NCI-H748 treated with DMSO at 0.1 percent for 48 hours (cell line): ENCODE data around the gene RPL29.

ENCODE experiments used
- DNase-seq: peaks from one replicate; lab custom pipeline; 2025; lab: John Stamatoyannopoulos, UW

Gene RPL29

GRCh38 chr3:51982352-51982837, 13.3 kb downstream of the RPL29 start:
- DNase-seq = no peak

GRCh38 chr3:51980253-51980652, 15.4 kb downstream of the RPL29 start:
- DNase-seq = no peak

DNA sequence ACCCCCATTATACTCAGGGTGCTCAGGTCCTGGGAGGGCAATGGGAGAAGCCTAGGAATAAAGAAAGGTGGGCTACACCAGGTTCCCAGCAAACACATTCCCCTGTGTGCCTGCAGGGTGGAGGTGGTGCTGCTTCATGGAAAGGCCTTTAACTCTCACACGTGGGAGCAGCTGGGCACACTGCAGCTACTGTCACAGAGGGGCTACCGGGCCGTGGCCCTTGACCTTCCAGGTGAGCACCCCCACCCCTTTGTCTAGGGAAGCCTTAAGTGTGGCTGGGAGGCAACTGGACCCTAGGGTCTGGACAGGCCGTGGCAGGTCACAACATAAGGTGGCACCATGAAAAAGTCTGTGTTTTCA, 17.6 kb downstream of the RPL29 start:
- DNase-seq = no peak

- no peak for DNase-seq
Measured at GRCh38 chr3:51977446-51978142, 18.1 kb downstream of the RPL29 start.

GRCh38 chr3:51975852-51976549, 19.7 kb downstream of the RPL29 start:
- DNase-seq = peak; percentile 21

- peak; percentile 11 for DNase-seq
Measured at GRCh38 chr3:51974963-51975851, 20.5 kb downstream of the RPL29 start, which contains the start of gene ABHD14A. Gene ABHD14A (plus strand): TSS chr3:51975064. CDS start chr3:51975136, 72 bp downstream.

- no peak for DNase-seq
Measured at GRCh38 chr3:51974277-51974962, 21.3 kb downstream of the RPL29 start.

DNA sequence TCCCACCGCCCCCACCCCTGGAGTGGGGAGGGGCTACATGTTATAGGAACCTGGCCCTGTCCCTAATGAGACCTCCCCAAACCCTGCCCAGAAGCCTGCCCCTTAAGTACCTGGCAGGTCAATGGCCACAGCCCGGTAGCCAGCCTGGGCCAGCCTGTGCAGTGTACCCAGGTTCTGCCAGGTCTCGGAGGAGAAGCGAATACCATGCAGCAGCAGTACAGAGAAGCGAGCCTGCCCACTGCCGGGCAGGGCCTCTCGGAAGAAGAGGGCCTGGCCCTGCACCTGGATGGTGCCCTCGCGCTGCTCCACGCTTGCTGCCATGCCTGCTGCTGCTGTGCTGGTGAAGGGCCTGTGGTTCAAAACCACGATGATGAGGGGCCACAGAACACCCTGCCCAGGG, 24.3 kb downstream of the RPL29 start:
- DNase-seq = no peak

DNA sequence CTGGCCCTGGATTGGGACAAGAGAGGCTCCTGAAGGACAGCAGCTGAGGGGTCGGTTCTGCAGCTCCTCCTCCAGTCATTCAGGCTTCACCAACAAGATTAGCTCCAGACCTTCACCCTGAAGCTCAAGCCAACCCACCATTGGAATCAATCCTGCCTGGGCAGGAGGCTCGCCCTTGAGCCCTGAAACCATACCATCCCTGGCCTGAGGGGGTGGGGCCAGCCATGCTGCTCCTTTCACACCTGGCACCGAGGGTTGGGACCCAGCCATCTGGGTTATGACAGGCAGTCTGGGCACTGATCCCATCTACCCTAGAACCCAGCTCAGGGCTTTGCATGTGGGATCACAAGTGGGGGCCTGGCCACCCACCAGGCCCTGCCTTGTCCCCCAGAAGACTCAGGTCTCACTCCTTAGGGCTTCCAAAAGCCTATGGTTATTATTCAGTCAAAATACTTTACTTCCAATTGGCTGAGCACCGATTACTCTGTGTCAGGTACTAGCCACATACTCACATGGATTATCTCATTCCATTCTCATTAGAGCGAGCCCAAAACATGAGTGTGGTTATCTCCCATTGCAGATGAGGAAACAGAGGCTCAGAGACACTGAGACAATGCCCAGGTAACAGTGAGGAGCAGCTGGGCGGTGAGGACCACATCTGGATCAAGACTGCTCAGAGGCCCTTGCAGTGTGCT, 24.9 kb downstream of the RPL29 start:
- no peak for DNase-seq

GRCh38 chr3:51969841-51970240, 25.9 kb downstream of the RPL29 start:
- DNase-seq = no peak

GRCh38 chr3:51968883-51969678, 26.6 kb downstream of the RPL29 start:
- DNase-seq = no peak

DNA sequence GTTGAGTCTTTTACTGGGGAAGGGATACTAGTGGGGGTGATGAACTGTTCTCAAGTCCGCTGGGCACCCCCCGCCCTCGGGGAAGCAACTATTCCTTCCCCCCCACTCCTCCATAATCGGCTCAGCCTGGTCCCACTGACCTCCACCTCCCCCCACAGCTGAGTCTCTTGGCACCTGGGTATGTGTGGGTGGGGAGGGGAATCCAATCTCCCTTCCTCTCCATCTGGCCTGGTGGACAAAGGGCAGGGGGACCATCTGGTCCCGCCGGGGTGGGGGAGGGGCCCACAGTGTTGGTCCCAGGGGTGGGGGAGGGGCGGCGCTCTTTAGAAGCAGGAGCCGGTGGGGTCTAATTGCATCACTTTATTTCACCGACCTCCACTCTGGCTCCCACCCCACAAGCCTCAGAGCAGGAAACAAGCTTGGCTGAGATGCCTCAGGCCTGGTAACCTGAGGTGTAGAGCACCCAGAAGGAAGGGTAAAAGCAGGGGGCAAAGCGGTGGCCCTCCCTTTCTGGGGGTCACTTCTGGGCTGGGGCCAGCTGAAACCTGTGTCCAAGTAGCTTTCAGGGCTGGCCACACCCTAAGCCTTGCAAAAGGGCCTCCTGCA, 27.4 kb downstream of the RPL29 start:
- DNase-seq = no peak

GRCh38 chr3:51967384-51968169, 28.1 kb downstream of the RPL29 start, which contains the start of gene PCBP4:
Gene PCBP4 (minus strand): TSS chr3:51967454. CDS start chr3:51961240, 6,214 bp downstream.
- DNase-seq = peak; percentile 30

DNA sequence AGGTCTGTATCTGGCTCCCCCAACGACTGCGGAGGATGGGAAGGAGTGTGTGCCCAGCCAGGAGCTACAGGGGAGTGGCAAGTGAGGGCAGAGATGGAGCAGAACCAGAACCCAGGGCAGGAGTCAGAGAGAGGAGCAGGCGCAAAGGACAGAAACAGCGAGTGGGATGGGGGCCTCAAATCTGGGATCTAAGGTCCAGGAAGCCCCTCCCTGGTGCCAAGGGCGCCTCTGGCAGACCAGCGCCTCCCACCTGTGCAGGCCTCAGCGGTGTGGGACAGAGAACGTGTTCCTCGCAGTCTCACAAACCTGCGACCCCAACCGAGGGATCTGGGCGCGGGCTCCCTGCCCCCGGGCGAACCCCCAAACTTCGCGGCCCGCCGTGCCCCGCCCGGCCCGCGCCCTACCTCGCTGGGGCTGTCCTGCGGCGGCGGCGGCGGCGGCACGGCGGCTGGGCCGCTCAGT, 28.7 kb downstream of the RPL29 start:
- no peak for DNase-seq

GRCh38 chr3:51966486-51966885, 29.2 kb downstream of the RPL29 start:
- no peak for DNase-seq

GRCh38 chr3:51966016-51966415, 29.7 kb downstream of the RPL29 start:
- no peak for DNase-seq

- no peak for DNase-seq
Measured at GRCh38 chr3:51964521-51964920, 31.2 kb downstream of the RPL29 start.

- DNase-seq = no peak
Measured at GRCh38 chr3:51963951-51964451, 31.7 kb downstream of the RPL29 start.
